ENCODE measurements around the gene DTX1. TPM values are rescaled to one million over a fixed set of nuclear protein-coding genes. Genes with fewer than 3 reads are reported as not detected.

The DTX1 gene
- total and polyA plus RNA-seq, 2 of the 13 experiments (the other 11 are each of a cell fraction or from before 2014, with no cell fraction given), result not detected

DNA sequence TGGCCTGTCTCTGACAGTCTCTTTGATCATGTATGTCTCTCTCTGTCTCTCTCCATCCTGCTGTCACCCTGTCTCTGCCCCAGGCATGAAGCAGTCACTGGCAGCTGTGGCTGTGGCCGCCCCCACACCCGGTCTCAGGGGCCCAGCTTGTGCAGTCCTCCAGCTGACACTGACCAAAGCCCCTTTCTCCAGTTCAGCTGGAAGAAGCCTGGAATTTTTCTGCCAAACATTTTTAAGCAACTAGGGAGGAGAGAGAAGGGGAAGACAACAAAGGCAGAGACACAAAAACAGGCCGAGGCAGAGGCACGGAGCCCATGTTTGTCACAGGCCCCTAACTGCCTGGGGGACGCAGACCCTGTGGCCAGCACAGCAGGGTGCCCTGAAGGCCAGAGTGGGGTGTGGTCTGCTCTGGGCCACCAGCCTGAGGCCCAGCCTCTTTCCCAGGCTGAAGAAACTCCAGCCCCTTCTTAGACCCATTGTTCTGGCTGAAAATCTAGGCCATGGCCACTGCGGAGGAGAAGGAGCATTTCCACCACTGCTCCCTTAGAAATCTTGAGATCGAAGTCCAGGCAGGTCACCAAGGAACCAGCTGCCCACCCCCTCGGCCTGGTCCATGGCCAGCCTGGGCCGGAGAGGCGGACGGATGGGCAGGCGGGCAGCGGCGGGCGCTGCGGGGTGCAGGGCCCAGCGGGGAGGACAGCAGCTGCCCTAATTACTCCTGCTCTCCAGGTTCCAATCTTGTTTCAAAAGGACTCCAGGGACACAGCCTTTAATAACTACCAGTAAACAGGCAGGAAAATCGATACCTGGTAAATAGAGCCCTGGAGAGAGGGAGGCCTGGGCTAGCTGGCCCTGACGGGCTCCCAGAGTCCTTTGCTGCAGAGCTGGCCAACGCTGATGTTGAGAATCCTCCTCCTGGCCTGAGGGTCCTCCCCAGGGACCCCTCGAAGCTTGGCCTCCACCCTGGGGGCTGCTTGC is 14.9 kb downstream of the DTX1 start (continued):
- TF ChIP-seq CEBPZ (IDR thresholded peaks at IDR 0.05; ENCODE audit: low read length), result no peak
- peak; percentile 65 for TF ChIP-seq SALL1 (CRISPR knock-in tag; IDR thresholded peaks at IDR 0.05)
- no peak for TF ChIP-seq ZBTB42 (CRISPR knock-in tag; IDR thresholded peaks at IDR 0.05)
- TF ChIP-seq ZNF616 (CRISPR knock-in tag; IDR thresholded peaks at IDR 0.05; ENCODE audit: low read depth), result no peak
- TF ChIP-seq ZNF589 (CRISPR knock-in tag; conservative IDR thresholded peaks at IDR 0.05), result no peak
- no peak for TF ChIP-seq PHB2 (IDR thresholded peaks at IDR 0.05; ENCODE audit: partially characterized antibody)
- TF ChIP-seq FOXP1 (IDR thresholded peaks at IDR 0.05), result no peak
- peak; percentile 77; the same call in 1 of the 2 replicates for TF ChIP-seq FOXP1 (CRISPR knock-in tag; IDR thresholded peaks at IDR 0.05)
- TF ChIP-seq, protein P1, sequence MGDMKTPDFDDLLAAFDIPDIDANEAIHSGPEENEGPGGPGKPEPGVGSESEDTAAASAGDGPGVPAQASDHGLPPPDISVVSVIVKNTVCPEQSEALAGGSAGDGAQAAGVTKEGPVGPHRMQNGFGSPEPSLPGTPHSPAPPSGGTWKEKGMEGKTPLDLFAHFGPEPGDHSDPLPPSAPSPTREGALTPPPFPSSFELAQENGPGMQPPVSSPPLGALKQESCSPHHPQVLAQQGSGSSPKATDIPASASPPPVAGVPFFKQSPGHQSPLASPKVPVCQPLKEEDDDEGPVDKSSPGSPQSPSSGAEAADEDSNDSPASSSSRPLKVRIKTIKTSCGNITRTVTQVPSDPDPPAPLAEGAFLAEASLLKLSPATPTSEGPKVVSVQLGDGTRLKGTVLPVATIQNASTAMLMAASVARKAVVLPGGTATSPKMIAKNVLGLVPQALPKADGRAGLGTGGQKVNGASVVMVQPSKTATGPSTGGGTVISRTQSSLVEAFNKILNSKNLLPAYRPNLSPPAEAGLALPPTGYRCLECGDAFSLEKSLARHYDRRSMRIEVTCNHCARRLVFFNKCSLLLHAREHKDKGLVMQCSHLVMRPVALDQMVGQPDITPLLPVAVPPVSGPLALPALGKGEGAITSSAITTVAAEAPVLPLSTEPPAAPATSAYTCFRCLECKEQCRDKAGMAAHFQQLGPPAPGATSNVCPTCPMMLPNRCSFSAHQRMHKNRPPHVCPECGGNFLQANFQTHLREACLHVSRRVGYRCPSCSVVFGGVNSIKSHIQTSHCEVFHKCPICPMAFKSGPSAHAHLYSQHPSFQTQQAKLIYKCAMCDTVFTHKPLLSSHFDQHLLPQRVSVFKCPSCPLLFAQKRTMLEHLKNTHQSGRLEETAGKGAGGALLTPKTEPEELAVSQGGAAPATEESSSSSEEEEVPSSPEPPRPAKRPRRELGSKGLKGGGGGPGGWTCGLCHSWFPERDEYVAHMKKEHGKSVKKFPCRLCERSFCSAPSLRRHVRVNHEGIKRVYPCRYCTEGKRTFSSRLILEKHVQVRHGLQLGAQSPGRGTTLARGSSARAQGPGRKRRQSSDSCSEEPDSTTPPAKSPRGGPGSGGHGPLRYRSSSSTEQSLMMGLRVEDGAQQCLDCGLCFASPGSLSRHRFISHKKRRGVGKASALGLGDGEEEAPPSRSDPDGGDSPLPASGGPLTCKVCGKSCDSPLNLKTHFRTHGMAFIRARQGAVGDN (CRISPR knock-in tag; IDR thresholded peaks at IDR 0.05), result peak; percentile 90
- peak; percentile 61 for TF ChIP-seq PAXIP1 (CRISPR knock-in tag; conservative IDR thresholded peaks at IDR 0.05)
- TF ChIP-seq FOSL1 (CRISPR knock-in tag; IDR thresholded peaks at IDR 0.05; ENCODE audit: borderline replicate concordance), result no peak
- TF ChIP-seq PAF1 (CRISPR knock-in tag; IDR thresholded peaks at IDR 0.05), result no peak
- TF ChIP-seq RARA (CRISPR knock-in tag; IDR thresholded peaks at IDR 0.05), result 0 out of 2 replicates have a peak, but pooled peaks have one; percentile 34
- no peak for TF ChIP-seq FLYWCH1 (CRISPR knock-in tag; IDR thresholded peaks at IDR 0.05)
- no peak for TF ChIP-seq RFX5 (IDR thresholded peaks at IDR 0.05; ENCODE audit: low read depth, low read length)
- TF ChIP-seq, protein P2, sequence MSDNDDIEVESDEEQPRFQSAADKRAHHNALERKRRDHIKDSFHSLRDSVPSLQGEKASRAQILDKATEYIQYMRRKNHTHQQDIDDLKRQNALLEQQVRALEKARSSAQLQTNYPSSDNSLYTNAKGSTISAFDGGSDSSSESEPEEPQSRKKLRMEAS (IDR thresholded peaks at IDR 0.05), result no peak

Data from HepG2 (cell line).